ACC112 (cell line): ENCODE data around the gene BID.

Source experiments
- H2AFZ ChIP-seq: fragments of 200-600 bp; sonication (generic); one replicate; pipeline ENCODE4 v1.6.0; 2017; ENCODE audit warnings: antibody characterized with exemption, low read length; ENCODE audit not compliant: unreplicated experiment
- H3K27ac ChIP-seq: fragments of 200-600 bp; sonication (generic); 2 replicates; pipeline ENCODE4 v1.5.1; 2014; ENCODE audit warnings: low read depth, mild to moderate bottlenecking, antibody characterized with exemption, low read length, moderate library complexity
- H3K27me3 ChIP-seq: fragments of 200-600 bp; sonication (generic); 2 replicates; pipeline ENCODE4 v1.6.1; 2014; ENCODE audit warnings: mild to moderate bottlenecking, antibody characterized with exemption, low read length, moderate library complexity, mixed read lengths; ENCODE audit not compliant: insufficient read depth
- H3K36me3 ChIP-seq: fragments of 200-600 bp; sonication (generic); 2 replicates; pipeline ENCODE4 v1.6.1; 2016; ENCODE audit warnings: mild to moderate bottlenecking, antibody characterized with exemption, low read length, moderate library complexity, mixed read lengths; ENCODE audit not compliant: insufficient read depth
- H3K4me1 ChIP-seq: fragments of 200-600 bp; sonication (generic); one replicate; pipeline ENCODE4 v1.6.1; 2016; ENCODE audit warnings: low read length, mixed read lengths; ENCODE audit not compliant: insufficient read depth, unreplicated experiment, control insufficient read depth
- H3K4me3 ChIP-seq: fragments of 200-600 bp; sonication (generic); 2 replicates; pipeline ENCODE4 v1.5.1; 2014; ENCODE audit warnings: mild to moderate bottlenecking, low read depth, low read length
- H3K79me2 ChIP-seq: fragments of 200-600 bp; sonication (generic); one replicate; pipeline ENCODE4 v1.6.0; 2016; ENCODE audit warnings: low read length; ENCODE audit not compliant: control insufficient read depth, unreplicated experiment, insufficient read depth

Gene BID

DNA sequence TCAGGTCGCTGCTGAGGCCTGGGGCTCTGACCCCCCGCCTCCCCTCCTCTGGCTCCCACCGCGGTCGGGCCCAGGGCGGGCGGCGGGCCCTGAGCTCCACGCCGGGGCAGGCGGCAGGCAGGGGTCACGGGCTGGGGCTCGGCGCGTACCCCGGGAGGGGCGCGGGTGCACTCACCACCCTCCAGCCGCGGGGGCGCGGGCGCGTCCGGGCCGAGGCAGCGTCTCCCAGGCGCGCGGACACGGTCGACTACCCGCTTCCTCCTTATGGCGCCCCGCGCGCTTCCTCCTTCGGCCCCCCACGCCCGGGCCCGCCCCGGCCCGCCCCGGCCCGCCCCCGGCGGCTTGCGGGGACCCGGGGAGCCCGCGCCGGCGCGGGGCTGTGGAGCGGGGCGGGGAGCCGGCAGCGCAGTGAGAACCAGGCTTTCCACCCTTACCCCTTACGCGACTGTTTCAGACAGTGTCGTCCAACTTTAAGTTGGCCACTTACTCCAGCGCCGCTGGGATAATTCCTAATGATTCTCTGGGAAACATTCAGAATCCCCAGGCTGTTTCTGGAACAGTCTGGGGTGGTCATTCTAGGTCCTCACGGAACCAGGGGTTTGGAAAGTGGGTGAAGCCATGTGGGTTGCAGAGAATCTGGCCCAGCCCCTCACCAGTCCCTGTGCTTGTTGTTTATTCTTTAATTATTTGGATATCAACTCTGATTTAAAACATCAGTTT lies at the start of gene BID:
BID (minus strand) TSS at position 264 of the 720 bp plus-strand sequence. CDS start 24,353 bp downstream, outside the sequence.
- no peak within 1 kb of the TSS for H3K27ac ChIP-seq
- peaks cover 3% of the 10 kb centered on the region for H3K4me1 ChIP-seq
- peak within 1 kb of the TSS; percentile 83 for H3K4me3 ChIP-seq
- H3K79me2 ChIP-seq: peaks cover 4% of the 10 kb centered on the region
- H2AFZ ChIP-seq: no peak within 1 kb of the TSS
- H3K27me3 ChIP-seq: no peaks in the 10 kb centered on the region
- no peaks in the 10 kb centered on the region for H3K36me3 ChIP-seq

DNA sequence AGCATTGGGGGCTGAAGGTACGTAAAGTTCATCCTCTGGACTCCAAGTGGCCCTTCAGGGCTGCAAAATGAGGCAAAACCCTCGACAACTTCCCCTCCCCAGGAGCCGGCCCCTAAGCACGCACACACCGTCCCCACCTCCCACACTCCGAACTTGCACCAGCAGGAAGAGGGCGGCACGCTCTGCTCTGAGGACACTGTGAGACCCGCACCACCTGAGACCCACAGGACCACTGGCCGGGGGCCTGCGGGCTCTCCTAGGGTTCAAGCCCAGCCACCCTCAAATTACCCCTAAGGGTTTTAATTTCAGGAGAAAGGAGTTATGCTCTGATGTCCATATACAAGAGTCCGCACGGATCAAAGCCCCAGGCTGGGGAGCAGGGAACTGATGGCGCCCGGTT lies 49.7 kb upstream of the BID start:
- Histone ChIP-seq H3K4me3 (no peak overlapping the region), H3K27me3 (no peaks in the 10 kb centered on the region), H2AFZ (no peak overlapping the region), H3K4me1 (no peaks in the 10 kb centered on the region), H3K27ac (no peak overlapping the region), H3K36me3 (no peaks in the 10 kb centered on the region), H3K79me2 (no peaks in the 10 kb centered on the region)

GRCh38 chr22:17823226-17823625 lies 49.0 kb upstream of the BID start:
- no peak overlapping the region for H2AFZ ChIP-seq
- no peak overlapping the region for H3K4me3 ChIP-seq
- H3K27ac ChIP-seq: no peak overlapping the region
- H3K27me3 ChIP-seq: no peaks in the 10 kb centered on the region
- H3K4me1 ChIP-seq: no peaks in the 10 kb centered on the region
- H3K36me3 ChIP-seq: no peaks in the 10 kb centered on the region
- no peaks in the 10 kb centered on the region for H3K79me2 ChIP-seq

DNA sequence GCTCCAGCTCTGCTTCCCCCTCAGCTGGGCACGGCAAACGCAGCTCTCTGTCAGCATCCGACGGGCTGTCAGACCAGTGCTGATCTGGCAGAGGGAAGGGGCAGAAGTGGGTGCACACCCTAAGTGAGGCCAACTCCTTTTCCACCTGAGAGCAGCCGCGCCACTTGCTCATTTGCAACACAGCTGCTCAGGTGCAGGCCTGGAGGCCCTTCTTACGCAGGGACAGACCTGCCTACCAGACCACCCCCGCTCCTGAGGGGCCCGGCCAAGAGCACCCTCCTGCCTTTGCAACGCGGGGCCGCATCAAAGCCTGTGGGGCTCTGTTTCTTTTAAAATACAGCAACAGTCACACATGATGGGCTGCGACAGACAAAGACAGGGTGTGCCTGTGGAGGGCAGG lies 47.8 kb upstream of the BID start:
- H3K27ac ChIP-seq: no peak overlapping the region
- no peaks in the 10 kb centered on the region for H3K36me3 ChIP-seq
- no peaks in the 10 kb centered on the region for H3K79me2 ChIP-seq
- no peaks in the 10 kb centered on the region for H3K27me3 ChIP-seq
- H3K4me3 ChIP-seq: no peak overlapping the region
- no peaks in the 10 kb centered on the region for H3K4me1 ChIP-seq
- no peak overlapping the region for H2AFZ ChIP-seq

- H3K27me3 ChIP-seq: no peaks in the 10 kb centered on the region
- no peaks in the 10 kb centered on the region for H3K79me2 ChIP-seq
- H3K4me1 ChIP-seq: no peaks in the 10 kb centered on the region
- H3K4me3 ChIP-seq: no peak overlapping the region
- no peaks in the 10 kb centered on the region for H3K36me3 ChIP-seq
- no peak overlapping the region for H2AFZ ChIP-seq
- no peak overlapping the region for H3K27ac ChIP-seq
These were observed 46.7 kb upstream of the BID start for GRCh38 chr22:17820879-17821439.

GRCh38 chr22:17818649-17819048 lies 44.4 kb upstream of the BID start:
- no peaks in the 10 kb centered on the region for H3K4me1 ChIP-seq
- H3K27ac ChIP-seq: no peak overlapping the region
- H3K36me3 ChIP-seq: no peaks in the 10 kb centered on the region
- H3K79me2 ChIP-seq: no peaks in the 10 kb centered on the region
- H2AFZ ChIP-seq: no peak overlapping the region
- H3K4me3 ChIP-seq: no peak overlapping the region
- no peaks in the 10 kb centered on the region for H3K27me3 ChIP-seq

DNA sequence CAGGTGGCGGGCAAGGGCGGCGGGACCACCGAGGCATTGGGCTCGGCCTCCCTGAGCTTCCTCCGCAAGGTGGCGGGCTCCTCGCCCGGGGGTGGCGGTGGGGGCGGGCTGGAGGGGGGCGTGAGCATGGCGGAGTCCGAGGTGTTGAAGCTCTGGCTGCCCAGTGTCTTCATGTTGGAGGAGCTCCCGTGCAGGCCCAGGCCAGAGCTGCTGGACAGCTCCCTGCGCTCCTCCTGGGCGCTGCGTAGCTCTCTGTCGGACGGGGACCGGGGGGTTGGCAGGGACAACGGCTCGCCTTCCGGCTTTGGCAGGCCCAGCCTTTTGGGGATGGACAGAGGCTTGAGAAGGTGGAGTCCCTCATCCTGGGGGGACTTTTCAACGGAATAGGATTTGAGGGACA lies 43.9 kb upstream of the BID start:
- no peaks in the 10 kb centered on the region for H3K27me3 ChIP-seq
- no peaks in the 10 kb centered on the region for H3K4me1 ChIP-seq
- H3K36me3 ChIP-seq: no peaks in the 10 kb centered on the region
- H3K27ac ChIP-seq: no peak overlapping the region
- H3K79me2 ChIP-seq: no peaks in the 10 kb centered on the region
- no peak overlapping the region for H2AFZ ChIP-seq
- H3K4me3 ChIP-seq: no peak overlapping the region

GRCh38 chr22:17817511-17818065 lies 43.3 kb upstream of the BID start:
- H3K4me1 ChIP-seq: no peaks in the 10 kb centered on the region
- H2AFZ ChIP-seq: no peak overlapping the region
- H3K36me3 ChIP-seq: no peaks in the 10 kb centered on the region
- H3K27ac ChIP-seq: no peak overlapping the region
- no peaks in the 10 kb centered on the region for H3K27me3 ChIP-seq
- H3K4me3 ChIP-seq: no peak overlapping the region
- no peaks in the 10 kb centered on the region for H3K79me2 ChIP-seq

DNA sequence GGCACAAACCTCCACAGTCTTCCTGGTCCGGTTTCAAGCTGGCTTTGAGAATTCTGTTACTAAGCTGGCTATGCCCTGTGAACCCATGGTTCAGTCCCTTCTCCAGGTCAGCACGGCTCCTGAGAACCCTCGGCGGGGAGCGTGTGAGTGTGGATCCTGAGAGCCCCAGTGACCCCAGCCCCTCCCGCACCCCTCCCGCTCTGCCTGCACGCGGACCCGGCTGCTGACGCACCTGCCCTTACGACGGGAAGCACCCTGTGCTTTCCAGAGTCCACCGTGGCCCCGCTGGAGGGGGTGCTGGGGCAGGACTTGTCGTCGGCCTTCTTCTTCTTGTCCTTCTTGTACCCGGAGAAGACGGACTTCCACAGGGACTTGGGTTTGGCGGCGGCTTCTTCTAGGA lies 42.8 kb upstream of the BID start:
- Histone ChIP-seq H3K27ac (no peak overlapping the region), H3K27me3 (no peaks in the 10 kb centered on the region), H3K4me3 (no peak overlapping the region), H3K4me1 (no peaks in the 10 kb centered on the region), H3K79me2 (no peaks in the 10 kb centered on the region), H2AFZ (no peak overlapping the region), H3K36me3 (no peaks in the 10 kb centered on the region)

DNA sequence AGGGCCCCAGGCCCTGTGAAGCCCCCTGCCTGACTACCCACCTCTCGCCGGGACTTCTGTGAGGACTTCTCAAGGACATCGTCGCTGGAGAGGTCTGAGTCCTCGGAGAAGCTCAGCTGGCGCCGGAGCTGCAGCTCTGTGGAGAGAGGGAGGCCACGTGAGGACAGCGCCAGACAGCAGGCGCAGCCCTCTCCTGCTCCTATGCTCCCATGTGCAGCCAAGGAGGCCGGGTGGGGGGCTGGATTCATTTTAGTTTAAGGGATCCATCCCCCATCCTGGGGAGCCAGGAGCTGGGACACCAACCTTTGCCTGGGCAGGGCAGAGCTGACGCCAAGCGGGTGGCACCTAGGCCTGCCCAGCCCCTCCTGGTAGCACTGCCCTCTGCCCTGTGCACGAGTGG lies 42.4 kb upstream of the BID start:
- Histone ChIP-seq H3K27ac (no peak overlapping the region), H3K27me3 (no peaks in the 10 kb centered on the region), H2AFZ (no peak overlapping the region), H3K4me1 (no peaks in the 10 kb centered on the region), H3K4me3 (no peak overlapping the region), H3K79me2 (no peaks in the 10 kb centered on the region), H3K36me3 (no peaks in the 10 kb centered on the region)

DNA sequence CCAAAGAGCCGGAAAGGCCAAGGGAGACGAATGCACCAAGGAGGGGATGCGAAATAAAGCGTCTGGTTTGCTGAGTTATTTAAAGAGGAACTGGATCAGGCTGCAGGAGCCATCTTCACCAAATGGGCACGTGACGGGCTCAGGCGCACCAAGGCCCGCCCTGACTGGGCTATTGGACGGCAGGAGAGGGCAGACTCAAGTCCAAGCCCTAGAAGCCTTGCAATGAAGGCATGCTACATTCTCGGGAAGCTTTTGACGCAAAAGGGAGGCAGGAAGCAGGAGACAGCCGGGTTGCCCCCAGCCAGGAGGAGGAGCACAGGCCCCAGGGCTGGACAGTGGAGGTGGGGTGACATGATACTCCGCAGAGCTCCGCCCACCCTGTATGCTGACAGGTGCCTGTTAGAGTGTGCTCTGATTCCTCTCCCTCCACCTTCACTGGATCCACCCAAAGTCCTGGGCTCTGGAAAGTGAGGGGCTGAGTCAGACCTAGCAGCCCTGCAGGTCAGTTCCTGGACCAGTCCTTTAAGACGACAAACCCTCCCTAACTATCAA lies 41.5 kb upstream of the BID start:
- Histone ChIP-seq H3K27me3 (no peaks in the 10 kb centered on the region), H3K4me1 (no peaks in the 10 kb centered on the region), H3K79me2 (no peaks in the 10 kb centered on the region), H3K27ac (no peak overlapping the region), H3K4me3 (no peak overlapping the region), H2AFZ (no peak overlapping the region), H3K36me3 (no peaks in the 10 kb centered on the region)
